GM12878 (cell line): ENCODE measurements around the gene MYO18B. TPM values are rescaled to one million over a fixed set of nuclear protein-coding genes. Genes with fewer than 3 reads are reported as not detected.

Experiments used
- ATAC-seq: fragments of 200-7000 bp; cut with Tn5 transposase; 3 replicates; pipeline ENCODE4 v1.9.1; 2020; ENCODE audit warnings: mild to moderate bottlenecking, moderate library complexity
- BruUV-seq: library from RNA; stranded (reverse); fragments of 400-500 nt; replicated peaks from 2 replicates; lab custom pipeline; 2021; lab: Mats Ljungman, UMichigan
- CTCF ChIA-PET: fragments of 300-600 bp; sonication (Branson Sonifier 250); formaldehyde crosslinking; extraction: SDS; loops from one replicate; lab custom pipeline; 2021; ENCODE audit warnings: inconsistent platforms; lab: Yijun Ruan, JAX
- POLR2A ChIA-PET: fragments of 350-600 bp; formaldehyde crosslinking; extraction: SDS; loops from one replicate; lab custom pipeline; 2021; ENCODE audit warnings: inconsistent platforms; lab: Charles Lee
- RAD21 ChIA-PET: fragments of 300-600 bp; sonication (Branson Sonifier 250); formaldehyde crosslinking; loops from one replicate; lab custom pipeline; 2023; ENCODE audit warnings: antibody characterized with exemption; ENCODE audit not compliant: unreplicated experiment; lab: Charles Lee
- SMC1A ChIA-PET: fragments of 300-600 bp; sonication (Branson Sonifier 250); formaldehyde crosslinking; loops from one replicate; lab custom pipeline; 2023; ENCODE audit not compliant: unreplicated experiment, uncharacterized antibody; lab: Charles Lee
- DNase-seq: peaks from one replicate; pipeline ENCODE4 v3.0.0-alpha.2; 2011; ENCODE audit warnings: low read depth, low spot score
- FAIRE-seq: peaks from 3 replicates; lab custom pipeline; 2011; peaks lifted over from hg19 to GRCh38; lab: Jason Lieb, UNC
- H2AFZ ChIP-seq: 2 replicates; pipeline ENCODE4 v1.6.0; 2011; ENCODE audit warnings: low read depth, low read length, control low read depth; ENCODE audit not compliant: control insufficient read depth
- H3K27ac ChIP-seq: 2 replicates; pipeline ENCODE4 v1.5.1; 2011; ENCODE audit warnings: control low read depth; ENCODE audit not compliant: control insufficient read depth, insufficient read depth
- H3K27me3 ChIP-seq, 2 experiments: replicated peaks in 1 of 2; 2 replicates each; pipeline versions ENCODE4 v1.6.0 to v1.6.1; 2011; ENCODE audit warnings: low read length in 1 of 2; ENCODE audit not compliant: control insufficient read depth in 2 of 2, insufficient read depth in 2 of 2
- H3K36me3 ChIP-seq, 2 experiments: 2 replicates each; pipeline ENCODE4 v1.5.1; 2011; ENCODE audit warnings: low read length in 1 of 2; ENCODE audit not compliant: control insufficient read depth in 2 of 2, insufficient read depth in 2 of 2
- H3K4me1 ChIP-seq: 2 replicates; pipeline ENCODE4 v1.6.1; 2011; ENCODE audit warnings: mild to moderate bottlenecking, low read length, moderate library complexity, mixed read lengths; ENCODE audit not compliant: control insufficient read depth, insufficient read depth
- H3K4me2 ChIP-seq: 2 replicates; pipeline ENCODE4 v1.6.0; 2011; ENCODE audit warnings: control low read depth; ENCODE audit not compliant: control insufficient read depth, insufficient read depth
- H3K4me3 ChIP-seq: fragments of 200-600 bp; sonication (generic); 2 replicates; pipeline ENCODE4 v1.5.1; 2016
- H3K79me2 ChIP-seq: 2 replicates; pipeline ENCODE4 v1.6.0; 2011; ENCODE audit warnings: low read length; ENCODE audit not compliant: control insufficient read depth, insufficient read depth
- H3K9ac ChIP-seq: 2 replicates; pipeline ENCODE4 v1.8.0; 2011; ENCODE audit warnings: low read length, control low read depth, mixed read lengths; ENCODE audit not compliant: control insufficient read depth, insufficient read depth
- H3K9me3 ChIP-seq: replicated peaks from 3 replicates; pipeline ENCODE4 v1.5.1; 2011; ENCODE audit warnings: mild to moderate bottlenecking, low read length; ENCODE audit not compliant: control insufficient read depth, insufficient read depth
- H4K20me1 ChIP-seq: 2 replicates; pipeline ENCODE4 v1.6.0; 2011; ENCODE audit not compliant: control insufficient read depth, insufficient read depth
- CREB1 ChIP-seq: IDR thresholded peaks from 2 replicates; pipeline ENCODE4 v1.6.1; 2012; ENCODE audit warnings: low read depth, mild to moderate bottlenecking, inconsistent platforms
- EGR1 ChIP-seq, 2 experiments: IDR thresholded peaks; 1 replicate in 1 of 2; 2 replicates in 1 of 2; pipeline ENCODE4 v1.6.1; 2011 to 2012; ENCODE audit warnings: low read depth in 2 of 2, low read length in 2 of 2, borderline replicate concordance in 1 of 2, mild to moderate bottlenecking in 1 of 2, moderate library complexity in 1 of 2
- FOXK2 ChIP-seq: fragments of 450-650 bp; IDR thresholded peaks from 2 replicates; pipeline ENCODE4 v1.6.1; 2017; ENCODE audit warnings: mild to moderate bottlenecking, moderate library complexity
- NFIC ChIP-seq: IDR thresholded peaks from 2 replicates; pipeline ENCODE4 v1.6.1; 2012; ENCODE audit warnings: low read depth, mild to moderate bottlenecking, inconsistent platforms, low read length, moderate library complexity
- SKIL ChIP-seq: fragments of 450-650 bp; IDR thresholded peaks from 2 replicates; pipeline ENCODE4 v1.6.1; 2017; ENCODE audit warnings: mild to moderate bottlenecking, low read depth, inconsistent platforms; ENCODE audit not compliant: poor library complexity, severe bottlenecking
- ZNF687 ChIP-seq: fragments of 450-650 bp; IDR thresholded peaks from 2 replicates; pipeline ENCODE4 v1.6.1; 2017; ENCODE audit warnings: mild to moderate bottlenecking, moderate library complexity
- WGBS: methylation state at CpG from one replicate; pipeline ENCODE4 v1.1.6; 2016; ENCODE audit warnings: low lambda C conversion rate; ENCODE audit not compliant: insufficient replicate concordance, insufficient coverage; ENCODE audit errors: missing lambda C conversion rate; 5-methylcytosine and 5-hydroxymethylcytosine counted together
- in situ Hi-C: fragments of 300-500 bp; cut with MboI; formaldehyde crosslinking; loops from 9 replicates; pipeline ENCODE4 v1.14.3; 2018; ENCODE audit warnings: mixed read lengths
- intact Hi-C: fragments of 100-400 bp; cut with micrococcal nuclease; formaldehyde crosslinking; loops from one replicate; pipeline ENCODE4 v1.14.2; 2022; ENCODE audit not compliant: unreplicated experiment
- polyA plus RNA-seq, 11 experiments: library from polyadenylated mRNA; depleted of rRNA in 4 of 11; unstranded in 6 of 11; stranded (reverse) in 5 of 11; fragments of >200 nt; fragmentation: Nextera tagmentation in 4 of 11; fragmentation: Illumina TruSeq in 1 of 11; extraction: Ambion mirVana in 4 of 11; extraction: Trizol in 1 of 11; gene quantifications; 1 replicate in 1 of 11; 2 replicates in 10 of 11; pipeline versions ENCODE4 v1.2.1 to v1.2.3, GENCODE V29; 2011 to 2016; ENCODE audit warnings: inconsistent platforms in 2 of 11, missing spikeins in 2 of 11, low read depth in 1 of 11
- total RNA-seq, 4 experiments: library from RNA; depleted of rRNA in 3 of 4; stranded (reverse); fragments of >200 nt in 3 of 4; fragmentation: Illumina TruSeq in 1 of 4; extraction: Trizol in 1 of 4; gene quantifications; 2 replicates each; pipeline versions ENCODE4 v1.2.1 to v1.2.3, GENCODE V29; 2013 to 2021

MYO18B gene
- total and polyA plus RNA-seq, 10 of the 15 experiments (the other 5 are each of a cell fraction or from before 2014, with no cell fraction given): 0.05 to 2.1 (median 0.51) TPM; not detected in 1

GRCh38 chr22:25961699-25962098 is 219.7 kb downstream of the MYO18B start (continued):
- peak; percentile 71; the same call in 1 of the 2 replicates for TF ChIP-seq ZNF687
- no peak for TF ChIP-seq CREB1
- no peak for TF ChIP-seq NFIC
- TF ChIP-seq EGR1 (IDR thresholded peaks at IDR 0.05; ENCODE audit: borderline replicate concordance in 1 of 2, low read depth in 2 of 2, low read length in 2 of 2): no peak

- H3K4me3 ChIP-seq: no peak overlapping the region
- H4K20me1 ChIP-seq: no peaks in the 10 kb centered on the region
- H3K9ac ChIP-seq: no peak overlapping the region
- no TSS peak for BruUV-seq
- 50% methylated on average over 2 of the region's 2 CpGs for WGBS
- ChIA-PET SMC1A (interaction anchor here (0.9 kb wide), 1 partner anchor 20 kb away, joined by 3 read pairs; no protein-coding TSS in a partner anchor), CTCF (interaction anchor here (0.8 kb wide), 1 partner anchor 48 kb away, joined by 3 read pairs; no protein-coding TSS in a partner anchor), POLR2A (no interaction called here), RAD21 (no interaction called here)
- H3K4me2 ChIP-seq: no peak overlapping the region
- no peaks in the 10 kb centered on the region for H3K36me3 ChIP-seq
- peaks cover 10% of the 10 kb centered on the region for H3K4me1 ChIP-seq
- in situ Hi-C loops (no loop called here), intact Hi-C loops (no loop called here)
- H3K27me3 ChIP-seq: no peaks in the 10 kb centered on the region
- FAIRE-seq: no peak
- no peaks in the 10 kb centered on the region for H3K79me2 ChIP-seq
- peaks cover 2% of the 10 kb centered on the region; the same call in 2 of the 3 replicates for H3K9me3 ChIP-seq
- H2AFZ ChIP-seq: no peak overlapping the region
- ATAC-seq: no peak
- TF ChIP-seq FOXK2: no peak
- TF ChIP-seq SKIL: no peak
- no peak overlapping the region for H3K27ac ChIP-seq
- no peak for DNase-seq
Measured at GRCh38 chr22:25962711-25963110, 220.7 kb downstream of the MYO18B start.
